Measurements from ENCODE around the gene ANKRD17. TPM values are rescaled to one million over a fixed set of nuclear protein-coding genes. Genes with fewer than 3 reads are reported as not detected.
A peak's percentile ranks its signal among the peaks of the same experiment; 100 is the strongest.

ANKRD17 gene
- total and polyA plus RNA-seq, 2 of the 4 experiments (the other 2 are of a cell fraction): 28.5 to 75.3 TPM

GRCh38 chr4:73055241-73055897 is 203.2 kb downstream of the ANKRD17 start:
- Histone ChIP-seq H3K4ac (ENCODE audit: low read depth, low read length) (no peak overlapping the region), H3K4me3 (ENCODE audit: insufficient read depth, low read depth, low read length) (no peak overlapping the region), H3K14ac (replicated peaks; ENCODE audit: low read depth, low read length) (no peak overlapping the region), H3K56ac (ENCODE audit: extremely low read depth, insufficient read depth, low read length) (no peak overlapping the region), H3K18ac (ENCODE audit: low read depth, low read length) (no peak overlapping the region), H3K27me3 (ENCODE audit: control insufficient read depth, insufficient read depth, low read length) (no peaks in the 10 kb centered on the region), H2AFZ (replicated peaks; ENCODE audit: low read length, poor library complexity) (no peak overlapping the region), H2BK120ac (ENCODE audit: low read depth, low read length) (no peak overlapping the region), H3K9ac (ENCODE audit: low read depth, low read length) (no peak overlapping the region), H3K4me1 (ENCODE audit: control insufficient read depth, insufficient read depth, low read length) (0 out of 2 replicates have a peak, but pooled peaks cover 1% of the 10 kb centered on the region), H2BK15ac (ENCODE audit: low read depth, low read length) (no peak overlapping the region), H4K91ac (ENCODE audit: insufficient read depth, low read depth, low read length) (no peak overlapping the region), H3K79me1 (ENCODE audit: low read depth in 1 of 2, low read length in 2 of 2) (no peaks in the 10 kb centered on the region), H3K27ac (ENCODE audit: insufficient read depth, low read length) (no peak overlapping the region), H4K5ac (ENCODE audit: low read depth, low read length) (no peak overlapping the region), H3K4me2 (ENCODE audit: low read depth, low read length) (no peak overlapping the region), H2AK5ac (ENCODE audit: low read depth, low read length) (no peak overlapping the region), H3K9me1 (ENCODE audit: insufficient read depth, low read length) (no peaks in the 10 kb centered on the region), H3K9me3 (ENCODE audit: control insufficient read depth, insufficient read depth, low read length) (no peaks in the 10 kb centered on the region), H4K20me1 (ENCODE audit: insufficient read depth, low read length) (no peaks in the 10 kb centered on the region), H2AK9ac (replicated peaks; ENCODE audit: low read depth, low read length, poor library complexity) (no peak overlapping the region), H3K36me3 (ENCODE audit: control insufficient read depth, insufficient read depth, low read length) (peaks cover 17% of the 10 kb centered on the region), H2BK20ac (ENCODE audit: low read depth, low read length) (no peak overlapping the region), H4K8ac (ENCODE audit: low read depth in 2 of 2, low read length in 2 of 2) (no peak overlapping the region), H3K23ac (ENCODE audit: low read depth, low read length) (no peak overlapping the region), H2BK5ac (ENCODE audit: low read depth, low read length, poor library complexity, severe bottlenecking) (no peak overlapping the region)
- in situ Hi-C loops (cut with MboI; ENCODE audit: low sequenced_read_pairs): no loop called here
- 100% methylated on average over 1 of the region's 2 CpGs; no CpG with 5 or more reads in 1 of the 2 experiments for WGBS, 2 experiments (ENCODE audit: extremely low coverage in 2 of 2, insufficient read length in 1 of 2)
- BruUV-seq (replicated peaks): no TSS peak
- ChIA-PET CTCF (no interaction called here), POLR2A (ENCODE audit: unreplicated experiment) (no interaction called here)
- intact Hi-C loops (cut with micrococcal nuclease): no loop called here
- peak; percentile 13 for DNase-seq
- dilution Hi-C loops (cut with HindIII; ENCODE audit: low sequenced_read_pairs, unreplicated experiment): no loop called here
- no peak for TF ChIP-seq POLR2A (IDR thresholded peaks at IDR 0.05; ENCODE audit: low read depth, low read length)
- TF ChIP-seq BHLHE40 (IDR thresholded peaks at IDR 0.05; ENCODE audit: low read depth, low read length): no peak
- no peak for TF ChIP-seq FOS (IDR thresholded peaks at IDR 0.05; ENCODE audit: low read depth, low read length)
- TF ChIP-seq CTCF (conservative IDR thresholded peaks at IDR 0.05; ENCODE audit: low read depth, low read length): no peak
- TF ChIP-seq USF2 (IDR thresholded peaks at IDR 0.05; ENCODE audit: low read depth, low read length): no peak
- TF ChIP-seq MAFK (IDR thresholded peaks at IDR 0.05; ENCODE audit: low read depth, low read length): no peak
- TF ChIP-seq, protein P1, sequence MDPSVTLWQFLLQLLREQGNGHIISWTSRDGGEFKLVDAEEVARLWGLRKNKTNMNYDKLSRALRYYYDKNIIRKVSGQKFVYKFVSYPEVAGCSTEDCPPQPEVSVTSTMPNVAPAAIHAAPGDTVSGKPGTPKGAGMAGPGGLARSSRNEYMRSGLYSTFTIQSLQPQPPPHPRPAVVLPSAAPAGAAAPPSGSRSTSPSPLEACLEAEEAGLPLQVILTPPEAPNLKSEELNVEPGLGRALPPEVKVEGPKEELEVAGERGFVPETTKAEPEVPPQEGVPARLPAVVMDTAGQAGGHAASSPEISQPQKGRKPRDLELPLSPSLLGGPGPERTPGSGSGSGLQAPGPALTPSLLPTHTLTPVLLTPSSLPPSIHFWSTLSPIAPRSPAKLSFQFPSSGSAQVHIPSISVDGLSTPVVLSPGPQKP (IDR thresholded peaks at IDR 0.05; ENCODE audit: borderline replicate concordance, low read depth, low read length): no peak
- TF ChIP-seq MXI1 (IDR thresholded peaks at IDR 0.05; ENCODE audit: borderline replicate concordance, low read depth, low read length): no peak
- no peak for ATAC-seq (ENCODE audit: low read depth)

All from IMR-90 (cell line).